IMR-90 (cell line): ENCODE measurements around the gene RXFP1. TPM values are rescaled to one million over a fixed set of nuclear protein-coding genes. Genes with fewer than 3 reads are reported as not detected.

ENCODE experiments used
- ATAC-seq: fragments of 200-7000 bp; cut with Tn5 transposase; 2 replicates; pipeline ENCODE4 v1.9.1; 2020; ENCODE audit warnings: low read depth, mild to moderate bottlenecking, moderate library complexity
- BruUV-seq: library from RNA; stranded (reverse); fragments of 400-500 nt; replicated peaks from 2 replicates; lab custom pipeline; 2021; lab: Mats Ljungman, UMichigan
- CTCF ChIA-PET: fragments of 300-600 bp; formaldehyde crosslinking; extraction: SDS; loops from one replicate; lab custom pipeline; 2021; ENCODE audit warnings: antibody characterized with exemption; lab: Yijun Ruan, JAX
- POLR2A ChIA-PET: fragments of 300-600 bp; sonication (Branson Sonifier 250); formaldehyde crosslinking; loops from one replicate; lab custom pipeline; 2022; ENCODE audit warnings: antibody characterized with exemption; ENCODE audit not compliant: unreplicated experiment; lab: Charles Lee
- DNase-seq: peaks from one replicate; pipeline ENCODE4 v3.0.0; 2013
- H2AFZ ChIP-seq: replicated peaks from 2 replicates; pipeline ENCODE3; 2013; ENCODE audit warnings: low read length, mild to moderate bottlenecking; ENCODE audit not compliant: poor library complexity
- H2AK5ac ChIP-seq: 2 replicates; pipeline ENCODE4 v1.6.1; 2013; ENCODE audit warnings: low read depth, low read length, inconsistent platforms
- H2AK9ac ChIP-seq: replicated peaks from 2 replicates; pipeline ENCODE3; 2013; ENCODE audit warnings: mild to moderate bottlenecking, low read depth, low read length, moderate library complexity; ENCODE audit not compliant: poor library complexity
- H2BK120ac ChIP-seq: 2 replicates; pipeline ENCODE4 v1.6.1; 2013; ENCODE audit warnings: low read depth, low read length, inconsistent platforms
- H2BK15ac ChIP-seq: 3 replicates; pipeline ENCODE4 v1.6.1; 2013; ENCODE audit warnings: low read depth, low read length, inconsistent platforms
- H2BK20ac ChIP-seq: 2 replicates; pipeline ENCODE4 v1.6.1; 2013; ENCODE audit warnings: low read depth, mild to moderate bottlenecking, inconsistent platforms, low read length, moderate library complexity
- H2BK5ac ChIP-seq: 2 replicates; pipeline ENCODE4 v1.6.1; 2013; ENCODE audit warnings: mild to moderate bottlenecking, low read depth, low read length, inconsistent platforms; ENCODE audit not compliant: poor library complexity, severe bottlenecking
- H3K14ac ChIP-seq: replicated peaks from 2 replicates; pipeline ENCODE4 v1.6.1; 2013; ENCODE audit warnings: low read depth, low read length, inconsistent platforms
- H3K18ac ChIP-seq: 2 replicates; pipeline ENCODE4 v1.6.1; 2013; ENCODE audit warnings: low read depth, low read length, control low read depth
- H3K23ac ChIP-seq: 2 replicates; pipeline ENCODE4 v1.6.1; 2013; ENCODE audit warnings: low read depth, low read length, inconsistent platforms
- H3K27ac ChIP-seq: 2 replicates; pipeline ENCODE4 v1.5.1; 2013; ENCODE audit warnings: mild to moderate bottlenecking, control low read depth, low read length; ENCODE audit not compliant: insufficient read depth
- H3K27me3 ChIP-seq: 2 replicates; pipeline ENCODE4 v1.6.1; 2013; ENCODE audit warnings: low read length; ENCODE audit not compliant: control insufficient read depth, insufficient read depth
- H3K36me3 ChIP-seq: 2 replicates; pipeline ENCODE4 v1.6.1; 2013; ENCODE audit warnings: low read length, mixed read lengths; ENCODE audit not compliant: control insufficient read depth, insufficient read depth
- H3K4ac ChIP-seq: 2 replicates; pipeline ENCODE4 v1.6.1; 2013; ENCODE audit warnings: low read depth, low read length, inconsistent platforms
- H3K4me1 ChIP-seq: 2 replicates; pipeline ENCODE4 v1.6.1; 2013; ENCODE audit warnings: low read length, mixed read lengths; ENCODE audit not compliant: control insufficient read depth, insufficient read depth
- H3K4me2 ChIP-seq: 2 replicates; pipeline ENCODE4 v1.6.1; 2013; ENCODE audit warnings: low read depth, mild to moderate bottlenecking, control low read depth, low read length, moderate library complexity
- H3K4me3 ChIP-seq: 2 replicates; pipeline ENCODE4 v1.5.1; 2013; ENCODE audit warnings: low read depth, mild to moderate bottlenecking, control low read depth, low read length, moderate library complexity; ENCODE audit not compliant: insufficient read depth
- H3K56ac ChIP-seq: 2 replicates; pipeline ENCODE4 v1.6.1; 2013; ENCODE audit warnings: low read length, inconsistent platforms; ENCODE audit not compliant: insufficient read depth; ENCODE audit errors: extremely low read depth
- H3K79me1 ChIP-seq, 2 experiments: 2 replicates each; pipeline ENCODE4 v1.6.1; 2013; ENCODE audit warnings: low read length in 2 of 2, inconsistent platforms in 1 of 2, low read depth in 1 of 2
- H3K9ac ChIP-seq: 2 replicates; pipeline ENCODE4 v1.6.1; 2013; ENCODE audit warnings: low read depth, low read length, control low read depth
- H3K9me1 ChIP-seq: 2 replicates; pipeline ENCODE4 v1.6.1; 2013; ENCODE audit warnings: low read length, inconsistent platforms; ENCODE audit not compliant: insufficient read depth
- H3K9me3 ChIP-seq: 2 replicates; pipeline ENCODE4 v1.6.1; 2013; ENCODE audit warnings: low read length; ENCODE audit not compliant: control insufficient read depth, insufficient read depth
- H4K20me1 ChIP-seq: 2 replicates; pipeline ENCODE4 v1.6.1; 2013; ENCODE audit warnings: low read length, inconsistent platforms; ENCODE audit not compliant: insufficient read depth
- H4K5ac ChIP-seq: 2 replicates; pipeline ENCODE4 v1.6.1; 2013; ENCODE audit warnings: mild to moderate bottlenecking, low read depth, low read length, control low read depth
- H4K8ac ChIP-seq, 2 experiments: 2 replicates each; pipeline ENCODE4 v1.6.1; 2013; ENCODE audit warnings: low read depth in 2 of 2, low read length in 2 of 2, control low read depth in 1 of 2, inconsistent platforms in 1 of 2
- H4K91ac ChIP-seq: 2 replicates; pipeline ENCODE4 v1.6.1; 2013; ENCODE audit warnings: low read depth, low read length, inconsistent platforms; ENCODE audit not compliant: insufficient read depth
- MXI1 ChIP-seq: IDR thresholded peaks from 2 replicates; pipeline ENCODE4 v1.6.1; 2012; ENCODE audit warnings: low read depth, mild to moderate bottlenecking, low read length, moderate library complexity, borderline replicate concordance
- RCOR1 ChIP-seq: IDR thresholded peaks from 2 replicates; pipeline ENCODE4 v1.6.1; 2012; ENCODE audit warnings: mild to moderate bottlenecking, low read length, improper control_type of control experiment; ENCODE audit not compliant: insufficient replicate concordance
- RFX5 ChIP-seq: IDR thresholded peaks from 2 replicates; pipeline ENCODE4 v1.8.0; 2012; ENCODE audit warnings: low read depth, mild to moderate bottlenecking, low read length, moderate library complexity
- SMC3 ChIP-seq: fragments of 150-350 bp; IDR thresholded peaks from 2 replicates; pipeline ENCODE4 v1.6.1; 2016; ENCODE audit warnings: low read depth, mild to moderate bottlenecking, antibody characterized with exemption, low read length, moderate library complexity
- dilution Hi-C: fragments of 300-500 bp; cut with HindIII; formaldehyde crosslinking; loops from one replicate; pipeline ENCODE4 v1.14.3; 2018; ENCODE audit warnings: low sequenced_read_pairs; ENCODE audit not compliant: unreplicated experiment
- in situ Hi-C: fragments of 300-500 bp; cut with MboI; formaldehyde crosslinking; loops from 3 replicates; pipeline ENCODE4 v1.14.3; 2019; ENCODE audit warnings: low sequenced_read_pairs, inconsistent platforms, mixed read lengths
- intact Hi-C: fragments of 100-400 bp; cut with micrococcal nuclease; formaldehyde crosslinking; loops from 2 replicates; pipeline ENCODE4 v1.10.0; 2022
- polyA plus RNA-seq, 3 experiments: library from polyadenylated mRNA; depleted of rRNA; stranded (reverse); fragments of >200 nt; gene quantifications; 2 replicates each; pipeline ENCODE4 v1.2.3, GENCODE V29; 2012; ENCODE audit warnings: low replicate concordance in 1 of 3
- total RNA-seq: library from RNA; depleted of rRNA; stranded (reverse); fragments of >200 nt; gene quantifications from 2 replicates; pipeline ENCODE4 v1.2.3, GENCODE V29; 2012
- TF ChIP-seq, protein P1 (sequence below): conservative IDR thresholded peaks from 2 replicates; pipeline ENCODE4 v1.5.1; 2012; ENCODE audit warnings: mild to moderate bottlenecking, low read depth, low read length, improper control_type of control experiment
- TF ChIP-seq, protein P2 (sequence below): fragments of 150-350 bp; IDR thresholded peaks from 2 replicates; pipeline ENCODE4 v1.6.1; 2017; ENCODE audit warnings: mild to moderate bottlenecking, antibody characterized with exemption, low read length, low read depth

The RXFP1 gene
- total and polyA plus RNA-seq, 2 of the 4 experiments (the other 2 are of a cell fraction): not detected

DNA sequence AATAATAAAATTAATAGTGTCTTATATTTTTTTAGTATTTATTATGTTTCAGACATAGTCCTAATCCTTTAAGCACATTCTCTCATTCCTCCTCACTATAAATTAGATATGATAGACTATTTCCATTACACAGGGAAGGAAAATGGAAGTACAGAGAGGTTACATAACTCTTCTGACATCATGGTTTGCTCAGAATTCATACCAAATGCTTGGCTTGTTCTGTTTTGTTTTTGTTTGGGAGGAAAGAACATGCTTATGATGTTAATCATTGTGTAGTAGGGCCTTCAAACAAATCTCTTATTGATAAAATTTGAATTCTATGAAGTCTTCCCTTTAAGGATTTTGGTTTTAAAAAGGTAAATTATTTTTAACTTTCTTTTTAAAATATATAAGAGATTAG lies 59.5 kb downstream of the RXFP1 start:
- Histone ChIP-seq H3K4me1 (no peaks in the 10 kb centered on the region), H3K36me3 (no peaks in the 10 kb centered on the region), H3K9ac (no peak overlapping the region), H2BK120ac (no peak overlapping the region), H3K4me3 (no peak overlapping the region), H4K5ac (no peak overlapping the region), H3K4ac (no peak overlapping the region), H3K9me3 (no peaks in the 10 kb centered on the region), H3K56ac (no peak overlapping the region), H2AK5ac (no peak overlapping the region), H4K91ac (no peak overlapping the region), H4K20me1 (no peaks in the 10 kb centered on the region), H2BK15ac (no peak overlapping the region), H3K9me1 (no peaks in the 10 kb centered on the region), H3K27ac (no peak overlapping the region), H2BK20ac (no peak overlapping the region), H3K18ac (no peak overlapping the region), H2BK5ac (no peak overlapping the region), H3K14ac (no peak overlapping the region), H3K23ac (no peak overlapping the region), H3K79me1 (no peaks in the 10 kb centered on the region), H3K27me3 (no peaks in the 10 kb centered on the region), H3K4me2 (no peak overlapping the region), H2AK9ac (no peak overlapping the region), H4K8ac (no peak overlapping the region), H2AFZ (no peak overlapping the region)
- intact Hi-C loops (no loop called here), dilution Hi-C loops (no loop called here), in situ Hi-C loops (no loop called here)
- BruUV-seq: no TSS peak
- ChIA-PET CTCF (no interaction called here), POLR2A (no interaction called here)
- TF ChIP-seq RFX5 (no peak), SMC3 (no peak), MXI1 (no peak), RCOR1 (no peak)
- TF ChIP-seq, protein P1, sequence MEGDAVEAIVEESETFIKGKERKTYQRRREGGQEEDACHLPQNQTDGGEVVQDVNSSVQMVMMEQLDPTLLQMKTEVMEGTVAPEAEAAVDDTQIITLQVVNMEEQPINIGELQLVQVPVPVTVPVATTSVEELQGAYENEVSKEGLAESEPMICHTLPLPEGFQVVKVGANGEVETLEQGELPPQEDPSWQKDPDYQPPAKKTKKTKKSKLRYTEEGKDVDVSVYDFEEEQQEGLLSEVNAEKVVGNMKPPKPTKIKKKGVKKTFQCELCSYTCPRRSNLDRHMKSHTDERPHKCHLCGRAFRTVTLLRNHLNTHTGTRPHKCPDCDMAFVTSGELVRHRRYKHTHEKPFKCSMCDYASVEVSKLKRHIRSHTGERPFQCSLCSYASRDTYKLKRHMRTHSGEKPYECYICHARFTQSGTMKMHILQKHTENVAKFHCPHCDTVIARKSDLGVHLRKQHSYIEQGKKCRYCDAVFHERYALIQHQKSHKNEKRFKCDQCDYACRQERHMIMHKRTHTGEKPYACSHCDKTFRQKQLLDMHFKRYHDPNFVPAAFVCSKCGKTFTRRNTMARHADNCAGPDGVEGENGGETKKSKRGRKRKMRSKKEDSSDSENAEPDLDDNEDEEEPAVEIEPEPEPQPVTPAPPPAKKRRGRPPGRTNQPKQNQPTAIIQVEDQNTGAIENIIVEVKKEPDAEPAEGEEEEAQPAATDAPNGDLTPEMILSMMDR: no peak
- TF ChIP-seq, protein P2, sequence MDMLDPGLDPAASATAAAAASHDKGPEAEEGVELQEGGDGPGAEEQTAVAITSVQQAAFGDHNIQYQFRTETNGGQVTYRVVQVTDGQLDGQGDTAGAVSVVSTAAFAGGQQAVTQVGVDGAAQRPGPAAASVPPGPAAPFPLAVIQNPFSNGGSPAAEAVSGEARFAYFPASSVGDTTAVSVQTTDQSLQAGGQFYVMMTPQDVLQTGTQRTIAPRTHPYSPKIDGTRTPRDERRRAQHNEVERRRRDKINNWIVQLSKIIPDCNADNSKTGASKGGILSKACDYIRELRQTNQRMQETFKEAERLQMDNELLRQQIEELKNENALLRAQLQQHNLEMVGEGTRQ: no peak
- DNase-seq (peak; percentile 41), ATAC-seq (peak; percentile 32; the same call in 1 of the 2 replicates)
